Left forelimb (tissue), 1 donor: Measurements from ENCODE around the gene HNRNPAB.
"Not testable (repeated sequence)": the region's sequence is repeated elsewhere in the genome, so short reads cannot be mapped to it uniquely, and the experiment has no call there.

Experiments
- DNase-seq: peaks from one replicate; pipeline ENCODE4 v3.0.0-alpha.2; 2018; ENCODE audit warnings: low spot score

Gene HNRNPAB

DNA sequence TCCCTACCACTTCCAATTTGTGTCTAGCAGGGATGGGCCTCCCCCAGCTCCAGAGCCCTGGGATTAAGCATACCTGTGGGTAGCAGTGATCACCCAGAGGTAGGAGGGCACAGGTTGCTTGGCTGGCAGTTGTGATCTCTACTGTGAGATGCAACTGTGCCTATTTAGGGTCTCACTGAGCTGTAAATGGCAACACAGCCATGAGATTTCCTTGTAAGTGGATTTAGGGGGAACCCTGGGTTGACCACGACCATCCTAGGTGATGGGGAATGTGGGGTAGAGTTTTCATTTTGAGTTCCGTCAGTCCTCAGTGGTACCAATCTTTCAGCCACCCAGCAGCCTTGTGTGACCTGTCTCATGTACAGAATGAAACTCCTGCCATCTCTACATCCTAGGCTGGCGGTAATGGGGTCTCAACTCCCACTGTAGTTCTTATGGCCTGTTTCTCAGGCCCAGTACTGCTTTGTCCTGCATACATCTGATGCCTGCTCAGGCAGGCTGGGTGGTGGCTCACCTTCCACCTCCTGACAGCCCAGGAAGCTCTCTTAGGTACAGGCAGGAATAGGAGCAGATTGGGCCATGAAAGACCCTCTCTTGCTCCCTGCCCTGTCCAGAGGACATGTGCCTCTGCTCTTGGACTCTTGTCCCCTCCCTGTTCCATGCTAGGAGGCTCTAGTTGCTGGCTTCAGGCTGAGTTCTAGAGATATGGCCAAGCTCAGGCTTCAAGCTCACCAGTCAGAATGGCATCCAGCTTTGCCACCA, 8.1 kb downstream of the HNRNPAB start:
- DNase-seq: no peak

DNA sequence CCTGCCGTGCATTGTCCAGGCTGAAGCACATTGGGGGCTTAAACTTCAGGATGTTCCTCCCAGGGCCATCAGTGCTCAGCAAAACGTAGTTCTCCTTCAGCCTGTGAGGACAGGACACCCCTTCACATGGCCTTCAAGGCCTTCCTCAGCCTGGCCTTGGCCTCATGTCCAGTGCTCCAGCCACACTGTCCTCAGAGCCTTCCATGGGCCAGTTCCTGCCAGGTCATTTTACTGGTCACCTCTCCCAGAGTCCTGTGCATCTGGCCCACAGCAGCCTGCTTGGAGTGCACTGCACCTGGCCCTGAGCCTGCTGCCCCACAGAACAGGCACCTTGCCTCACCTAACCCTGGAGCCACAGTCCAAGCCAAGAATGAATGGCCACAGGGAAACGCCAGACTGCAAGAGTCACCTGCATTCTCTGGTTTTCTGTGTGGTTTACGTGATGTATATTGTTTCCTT, 8.7 kb downstream of the HNRNPAB start:
- no peak for DNase-seq

DNA sequence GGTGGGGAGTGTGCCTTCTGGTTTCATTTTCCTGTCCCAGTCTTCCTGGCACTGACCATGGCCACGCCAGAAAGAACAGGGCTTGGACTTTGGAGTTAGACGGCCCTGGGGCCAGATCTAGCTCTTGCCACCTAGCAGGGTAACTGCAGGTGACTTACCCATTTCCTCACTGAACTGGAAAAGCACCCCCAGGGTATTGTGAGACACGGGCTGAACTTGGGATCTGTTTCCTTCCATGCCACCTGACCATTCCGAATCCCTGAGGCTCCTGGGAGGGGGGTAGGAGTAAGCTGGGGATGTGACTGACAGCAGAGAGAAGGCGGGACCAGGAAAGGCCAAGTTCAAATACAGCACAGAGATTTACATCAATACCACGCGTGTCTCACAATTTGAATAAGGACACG, 9.4 kb downstream of the HNRNPAB start:
- no peak for DNase-seq

DNA sequence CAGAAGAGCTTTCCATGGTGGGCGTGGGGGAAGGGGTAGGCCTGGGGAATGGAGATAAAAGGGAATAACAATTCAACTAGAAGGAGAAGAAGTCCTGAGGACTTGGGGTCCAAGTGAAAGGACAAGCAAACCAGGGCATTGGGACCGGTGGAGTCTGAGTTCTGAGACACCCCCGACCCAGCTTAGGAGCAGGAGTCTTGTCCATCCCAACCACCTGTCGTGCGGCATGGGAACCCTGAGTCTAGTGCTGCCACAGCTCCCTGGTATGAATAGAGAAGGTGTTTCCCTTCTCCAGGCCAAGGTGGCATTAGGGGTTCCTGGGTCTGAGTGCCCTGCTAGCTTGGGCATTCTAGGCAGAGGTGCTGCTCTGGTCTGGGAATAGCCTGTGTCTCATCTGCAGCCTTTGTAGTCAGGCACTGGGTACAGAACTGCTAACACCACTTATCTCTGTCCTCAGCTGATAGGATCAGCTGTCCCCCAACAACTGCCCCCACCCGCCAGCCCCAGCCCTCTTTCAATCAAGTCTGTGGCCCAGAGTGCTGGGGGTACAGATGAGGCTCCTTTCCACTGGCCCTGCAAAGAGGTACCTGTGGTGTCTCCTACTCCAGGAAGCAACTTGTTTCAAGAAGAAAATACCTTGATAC, 9.9 kb downstream of the HNRNPAB start:
- no peak for DNase-seq

DNA sequence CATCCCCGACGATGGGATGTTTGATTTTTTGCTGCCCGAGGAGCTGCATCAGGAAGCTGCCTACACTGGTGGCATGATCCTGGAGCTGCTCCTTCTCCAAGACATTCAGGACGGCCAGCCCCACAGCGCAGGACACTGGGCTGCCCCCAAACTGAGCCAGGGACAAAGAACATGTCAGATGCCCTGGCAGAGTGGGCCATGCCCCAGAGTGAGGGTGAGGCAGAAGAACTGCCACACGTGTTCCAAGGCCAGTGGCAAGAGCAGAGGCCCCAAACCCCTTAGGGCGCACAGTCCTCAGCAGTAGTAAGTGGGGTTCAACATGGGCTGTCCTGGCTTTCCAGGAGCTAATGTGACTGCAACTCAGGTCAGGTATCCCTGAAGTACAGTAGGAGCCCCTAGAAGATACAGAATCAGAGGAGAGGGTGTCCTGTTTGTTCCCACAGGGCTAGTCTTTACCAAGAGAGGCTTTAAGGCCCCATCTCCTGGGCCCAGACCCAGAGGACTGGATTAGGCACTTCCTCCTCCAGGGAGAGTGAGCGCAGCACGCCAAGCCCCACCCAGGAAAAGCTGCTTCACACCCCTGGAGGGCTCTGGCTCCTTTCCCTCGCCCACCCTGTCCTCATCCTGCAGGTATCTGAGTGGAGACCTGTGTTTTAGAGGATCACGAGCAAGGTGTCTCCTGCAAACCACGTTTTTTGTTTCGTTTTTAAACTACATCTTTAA, 11.1 kb downstream of the HNRNPAB start:
- DNase-seq: no peak

DNA sequence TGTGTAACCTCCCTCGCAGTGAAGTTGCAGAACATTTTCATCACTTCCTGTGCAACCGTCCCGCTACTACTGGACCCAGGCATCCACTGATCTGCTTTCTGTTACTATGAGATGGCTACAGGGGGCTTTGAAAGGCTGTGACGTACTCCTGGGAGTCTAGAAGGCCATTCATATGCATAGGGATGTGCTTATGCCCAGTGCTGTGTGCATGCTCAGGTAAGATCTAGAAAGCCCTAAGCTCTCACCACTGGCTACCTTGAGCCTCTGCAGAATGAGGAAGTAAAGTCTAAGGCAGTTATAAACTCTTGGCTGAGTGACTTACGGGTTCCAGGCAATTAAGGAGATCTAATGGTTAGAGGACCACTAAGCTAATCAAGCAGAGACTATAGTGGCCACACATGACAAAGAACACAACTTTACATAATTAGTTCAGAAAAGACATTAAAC, 11.8 kb downstream of the HNRNPAB start:
- no peak for DNase-seq

DNA sequence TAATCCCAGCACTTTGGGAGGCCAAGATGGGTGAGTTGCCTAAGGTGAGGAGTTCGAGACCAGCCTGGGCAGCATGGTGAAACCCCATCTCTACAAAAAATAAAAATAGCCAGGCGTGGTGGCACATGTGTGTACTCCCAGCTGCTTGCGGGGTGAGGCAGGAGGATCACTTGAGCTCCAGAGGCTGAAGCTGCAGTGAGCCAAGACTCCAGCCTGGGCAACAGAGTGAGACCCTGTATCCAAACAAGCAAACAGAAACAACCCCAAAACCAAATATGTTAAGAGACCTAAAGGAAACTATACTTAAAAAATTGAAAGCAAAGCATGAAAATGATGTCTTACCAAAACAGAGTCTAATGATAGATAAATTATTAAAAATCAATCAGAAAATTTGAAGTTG, 12.4 kb downstream of the HNRNPAB start:
- DNase-seq: no peak

DNA sequence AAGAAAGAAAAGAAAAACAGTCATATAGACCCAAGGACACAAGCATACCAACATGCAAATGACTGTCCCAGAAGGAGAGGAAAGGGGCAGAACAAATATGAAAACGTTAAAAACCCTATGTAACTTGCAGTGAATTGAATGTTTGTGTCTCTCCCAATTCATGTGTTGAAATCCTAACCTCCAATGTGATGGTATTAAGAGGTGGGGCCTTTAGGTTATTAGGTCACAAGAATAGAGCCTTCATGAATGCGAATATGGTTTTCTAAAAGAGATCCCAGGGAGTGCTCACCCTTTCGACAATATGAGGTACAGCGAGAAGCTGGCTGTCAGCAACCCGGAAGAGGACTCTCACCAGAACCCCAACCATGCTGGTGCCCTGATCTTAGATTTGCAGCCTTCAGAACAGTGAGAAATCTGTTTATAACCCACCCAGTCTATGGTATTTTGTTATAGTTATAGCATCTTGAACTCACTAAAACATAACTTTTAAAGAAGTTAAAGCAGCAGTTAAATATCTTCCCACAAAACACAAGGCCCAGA, 14.0 kb downstream of the HNRNPAB start:
- no peak for DNase-seq

DNA sequence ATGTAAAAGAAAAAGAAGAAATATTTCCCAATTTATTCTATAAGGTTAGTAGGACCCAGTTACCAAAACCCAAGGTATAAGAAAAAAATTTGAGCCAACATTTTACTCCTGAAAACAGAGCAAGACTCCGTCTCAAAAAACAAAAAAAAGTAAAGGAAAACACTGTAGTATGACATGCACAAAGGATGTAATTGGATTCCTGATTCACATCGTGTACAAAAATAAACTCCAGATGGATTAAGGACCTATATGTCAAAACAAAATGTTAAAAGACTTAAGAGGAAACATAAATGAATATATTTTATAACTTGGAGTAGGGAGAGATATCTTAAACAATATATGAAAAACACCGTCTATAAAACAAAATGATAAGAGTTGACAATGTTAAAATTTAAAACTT, 14.5 kb downstream of the HNRNPAB start:
- DNase-seq: no peak

DNA sequence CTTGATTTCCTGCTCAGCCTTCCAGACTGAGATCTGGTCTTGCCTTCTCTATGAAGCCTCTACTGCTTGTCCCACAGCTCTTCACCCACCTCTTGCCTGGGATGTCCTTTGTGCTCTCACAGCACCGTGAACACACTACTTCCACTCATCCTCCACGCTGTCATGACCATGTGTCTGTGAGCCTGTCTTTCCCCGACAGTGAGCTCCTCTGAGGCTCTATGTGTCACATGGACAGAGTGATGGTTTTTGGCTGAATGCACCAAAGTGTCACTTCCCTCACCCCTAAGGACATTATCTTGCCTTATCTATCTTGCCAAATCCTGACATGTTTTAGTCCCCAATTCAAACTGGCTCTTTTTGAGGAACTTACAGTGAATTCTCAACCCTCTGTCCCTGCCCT, 16.9 kb downstream of the HNRNPAB start:
- no peak for DNase-seq

DNA sequence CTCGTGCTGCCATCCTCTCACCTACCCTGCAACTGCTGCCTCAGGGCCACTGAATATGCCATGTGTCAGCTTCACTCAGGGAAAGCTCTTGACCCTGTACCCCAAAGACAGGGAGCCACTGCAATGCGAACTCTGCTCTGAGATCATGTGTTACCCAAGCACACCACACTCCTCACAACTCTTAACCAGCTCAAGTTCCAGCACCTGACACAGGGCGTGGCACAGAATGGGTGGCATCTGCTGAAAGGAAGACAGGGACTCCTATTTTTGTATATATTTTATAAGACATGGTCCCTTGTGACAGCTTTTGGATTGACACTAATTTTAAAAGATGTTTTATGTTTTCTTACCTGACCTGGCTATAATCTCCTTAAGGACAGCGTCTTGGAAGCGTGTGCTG, 17.5 kb downstream of the HNRNPAB start:
- no peak for DNase-seq

DNA sequence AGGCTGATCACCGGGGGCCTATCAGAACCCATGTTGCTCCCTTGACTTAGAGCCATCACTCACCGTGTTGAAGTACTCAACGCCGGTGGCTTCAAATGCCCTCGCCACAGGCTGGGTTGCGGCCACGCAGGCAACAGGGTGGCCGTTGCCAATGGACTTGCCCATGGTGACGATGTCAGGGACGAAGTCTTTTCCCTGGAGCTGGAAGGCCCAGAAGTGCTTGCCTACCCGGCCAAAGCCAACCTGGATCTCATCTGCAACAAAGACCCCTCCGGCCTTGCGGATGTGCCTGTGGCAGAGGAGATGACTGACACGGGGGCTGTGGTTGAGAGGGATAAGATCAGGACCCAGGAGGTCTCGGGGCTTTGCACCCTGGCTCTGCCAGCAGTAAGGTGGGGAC, 18.0 kb downstream of the HNRNPAB start:
- DNase-seq: no peak

DNA sequence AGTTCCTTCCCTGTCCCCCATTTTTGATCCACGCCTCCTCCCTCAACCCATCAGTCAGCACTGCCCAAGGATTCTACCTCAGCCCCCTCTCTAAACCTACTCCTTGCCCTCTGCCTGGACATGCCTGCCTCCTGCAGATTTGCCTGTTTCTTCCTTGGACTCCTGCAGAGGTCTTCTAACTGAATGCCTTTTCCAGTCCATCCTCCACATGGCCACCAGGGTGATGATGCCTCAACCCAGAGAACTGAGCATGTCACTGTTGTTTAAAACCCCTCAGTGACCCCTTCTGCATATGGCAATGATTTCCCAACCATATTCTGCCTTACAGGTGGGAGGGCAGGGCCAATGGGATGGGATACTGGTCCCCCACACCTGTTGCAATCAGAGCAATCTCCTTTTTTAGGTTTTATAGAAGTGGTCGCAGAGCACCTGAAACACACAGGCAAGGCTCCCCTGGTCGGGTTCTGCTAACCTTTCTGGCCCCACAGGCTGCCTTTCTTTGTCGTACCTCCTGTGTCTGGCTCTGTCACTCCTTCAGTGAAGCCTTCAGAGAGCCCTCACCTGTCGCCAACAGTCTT, 19.0 kb downstream of the HNRNPAB start:
- DNase-seq: no peak

DNA sequence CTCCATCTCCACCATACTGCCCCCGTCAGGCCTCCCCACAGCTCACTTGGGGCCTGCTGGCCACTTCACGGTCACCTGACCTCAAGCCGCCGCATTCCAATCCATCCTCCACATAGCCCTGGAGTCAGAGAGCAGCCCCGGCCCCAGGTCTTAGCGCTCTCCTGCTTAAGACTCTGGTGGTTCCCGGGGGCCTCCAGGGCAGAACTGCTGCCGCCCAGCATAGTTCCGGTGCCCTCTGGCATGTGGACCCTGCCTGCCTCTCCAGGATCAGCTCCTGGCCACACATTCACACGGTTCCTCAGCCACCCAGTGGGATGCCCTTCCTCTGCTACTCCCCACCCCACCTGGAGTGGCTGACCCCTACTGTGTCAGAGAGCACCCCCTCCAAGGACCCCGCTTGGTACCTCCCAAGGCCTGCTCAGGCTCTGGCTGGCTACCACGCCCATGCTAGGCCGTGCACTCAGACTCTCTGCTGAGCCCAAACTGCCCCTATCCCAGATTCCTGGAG, 19.5 kb downstream of the HNRNPAB start:
- DNase-seq: no peak

DNA sequence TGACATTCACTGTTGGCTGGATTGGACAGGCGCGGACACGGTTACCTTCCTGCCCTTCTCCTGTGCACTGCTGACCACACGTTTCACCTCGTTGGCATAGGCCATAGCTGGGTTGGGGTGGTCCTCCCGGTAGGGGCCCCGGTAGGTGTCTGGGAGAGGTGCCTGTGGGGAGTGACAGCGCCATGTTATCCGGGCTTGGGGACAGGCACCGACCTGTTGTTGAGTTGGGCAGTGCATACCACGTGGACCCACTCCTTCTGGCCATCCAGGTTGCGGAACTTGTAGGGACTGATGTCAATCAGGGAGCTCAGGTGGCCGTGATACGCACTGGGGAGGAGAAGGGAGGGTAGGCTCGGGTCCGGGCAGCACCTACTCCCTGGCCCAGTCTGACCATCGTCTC, 20.1 kb downstream of the HNRNPAB start:
- DNase-seq: no peak

DNA sequence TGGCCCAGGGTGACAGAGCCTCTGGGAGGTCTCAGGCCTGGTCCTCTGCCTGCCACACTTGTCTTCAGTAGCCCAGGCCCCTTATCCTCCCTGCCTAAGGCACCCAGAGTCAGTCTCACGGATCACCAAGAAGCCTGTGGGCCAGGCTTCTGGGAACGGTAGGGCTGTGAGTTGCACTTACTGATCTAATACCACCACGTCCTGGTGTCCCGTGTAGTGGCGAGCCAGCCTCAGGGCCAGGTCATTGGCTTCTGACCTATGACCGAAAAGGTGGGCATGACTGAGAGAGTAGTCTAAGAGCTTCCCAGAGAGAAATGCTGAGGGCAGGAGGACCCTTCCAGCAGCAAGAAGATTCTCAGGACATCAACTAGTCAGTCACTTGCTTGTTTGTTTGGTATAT, 20.8 kb downstream of the HNRNPAB start:
- DNase-seq: no peak

DNA sequence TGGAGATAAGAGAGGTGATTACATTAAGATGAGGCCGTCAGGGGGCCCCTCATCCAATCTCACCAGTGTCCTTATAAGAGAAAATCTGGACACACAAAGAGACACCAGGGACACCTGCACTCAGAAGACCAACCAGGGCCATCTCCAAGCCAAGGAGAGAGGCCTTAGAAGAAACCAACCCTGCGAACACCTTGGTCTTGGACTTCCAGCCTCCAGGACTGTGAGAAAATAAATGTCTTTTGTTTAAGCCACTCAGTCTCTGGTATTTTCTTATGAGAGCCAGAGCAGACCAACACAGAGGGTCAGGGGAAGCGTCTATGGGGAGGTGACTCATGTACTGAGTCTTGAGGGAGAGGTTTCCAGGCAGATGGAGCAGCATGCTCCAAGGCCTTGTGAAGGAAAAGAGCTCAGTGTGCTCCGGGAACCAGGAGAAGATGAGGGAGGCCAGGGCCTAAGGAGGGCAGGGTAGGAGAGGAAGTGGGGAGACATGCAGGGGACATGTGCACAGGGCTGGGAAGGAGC, 22.9 kb downstream of the HNRNPAB start:
- DNase-seq: no peak

DNA sequence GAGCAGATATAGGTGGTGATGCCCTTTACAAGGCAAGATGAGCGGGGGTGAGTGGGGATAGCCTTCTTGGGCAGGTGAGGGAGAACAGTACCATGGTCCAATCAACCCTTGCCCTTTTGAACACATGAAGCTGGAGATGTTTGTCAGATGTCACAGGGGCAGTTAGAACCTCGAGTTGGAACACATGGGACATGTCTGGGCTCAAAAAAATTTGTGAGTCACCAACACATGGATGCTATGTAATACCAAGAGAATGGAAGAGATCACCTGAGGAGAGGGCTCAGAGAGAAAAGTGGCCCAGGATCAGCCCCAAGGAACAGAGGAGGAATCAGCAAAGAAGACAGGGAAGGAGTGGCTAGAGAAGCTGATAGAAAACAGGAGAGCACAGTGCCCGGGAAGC, 23.6 kb downstream of the HNRNPAB start:
- DNase-seq: no peak

DNA sequence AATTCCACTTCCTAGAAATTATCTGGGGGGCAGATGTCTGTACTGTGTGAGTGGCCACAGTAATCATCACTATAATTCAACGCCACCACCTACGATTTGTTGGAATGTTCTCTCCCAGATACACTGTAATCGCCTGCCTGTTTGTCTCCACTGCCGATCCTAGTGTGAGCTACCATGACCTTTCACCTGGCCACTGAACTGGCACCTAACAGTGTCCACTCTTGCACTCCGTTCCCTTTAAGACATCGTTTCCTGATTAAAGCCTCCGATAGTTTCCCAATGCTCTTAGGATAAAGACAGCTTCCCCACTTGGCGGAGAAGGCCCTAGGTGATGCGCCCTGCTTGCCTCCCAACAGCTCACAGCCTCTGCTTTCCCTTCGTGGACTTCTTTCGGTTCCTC, 24.3 kb downstream of the HNRNPAB start:
- no peak for DNase-seq

DNA sequence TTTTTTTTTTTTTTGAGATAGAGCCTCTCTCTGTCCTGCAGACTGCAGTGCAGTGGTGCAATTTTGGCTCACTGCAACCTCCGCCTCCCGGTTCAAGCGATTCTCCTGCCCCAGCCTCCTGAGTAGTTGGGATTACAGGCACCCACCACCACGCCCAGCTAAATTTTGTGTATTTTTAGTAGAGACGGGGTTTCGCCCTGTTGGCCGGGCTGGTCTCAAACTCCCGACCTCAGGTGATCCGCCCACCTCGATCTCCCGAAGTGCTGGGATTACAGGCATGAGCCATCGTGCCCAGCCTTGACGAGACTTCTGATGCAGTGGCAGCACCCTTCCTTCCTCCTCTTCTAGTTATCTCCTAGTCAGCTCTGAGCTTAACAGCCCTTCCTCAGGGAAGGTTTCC, 24.8 kb downstream of the HNRNPAB start:
- DNase-seq: not testable (repeated sequence)

DNA sequence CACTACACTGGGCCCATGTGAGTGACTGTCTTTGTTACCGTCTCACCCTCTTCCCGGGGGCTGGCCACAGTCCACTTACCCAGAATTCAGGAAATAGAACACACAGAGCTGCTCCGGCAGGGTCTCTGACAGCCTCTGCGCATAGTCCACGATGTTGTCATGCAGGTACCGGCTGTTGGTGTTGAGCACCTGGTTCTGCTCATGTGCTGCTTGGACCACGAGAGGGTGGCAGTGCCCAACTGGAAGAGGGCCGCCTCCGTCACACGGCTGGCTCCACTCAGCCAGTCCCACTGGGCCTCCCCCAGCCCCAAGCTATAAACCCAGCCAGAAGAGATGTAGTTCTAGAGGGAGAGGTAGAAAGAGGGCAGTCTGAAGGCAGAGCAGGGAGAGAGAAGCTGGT, 25.5 kb downstream of the HNRNPAB start:
- no peak for DNase-seq
